Glutamatergic neuron (in vitro differentiated cells): ENCODE measurements around the gene TXN. TPM values are rescaled to one million over a fixed set of nuclear protein-coding genes. Genes with fewer than 3 reads are reported as not detected.

Experiments used
- DNase-seq: peaks from one replicate; pipeline ENCODE4 v3.0.0; 2022
- H3K27ac Mint-ChIP-seq: one replicate; pipeline ENCODE4 v1.8.0; 2020; ENCODE audit warnings: mild to moderate bottlenecking, mixed read lengths, inconsistent platforms; ENCODE audit not compliant: unreplicated experiment
- H3K27me3 Mint-ChIP-seq: one replicate; pipeline ENCODE4 v1.8.0; 2020; ENCODE audit warnings: mild to moderate bottlenecking, moderate library complexity, mixed read lengths, inconsistent platforms; ENCODE audit not compliant: unreplicated experiment
- H3K36me3 Mint-ChIP-seq: one replicate; pipeline ENCODE4 v1.8.0; 2020; ENCODE audit warnings: mild to moderate bottlenecking, mixed read lengths, inconsistent platforms; ENCODE audit not compliant: unreplicated experiment
- H3K4me1 Mint-ChIP-seq: one replicate; pipeline ENCODE4 v1.8.0; 2020; ENCODE audit warnings: mild to moderate bottlenecking, low read depth, mixed read lengths, inconsistent platforms; ENCODE audit not compliant: unreplicated experiment
- H3K4me3 Mint-ChIP-seq: one replicate; pipeline ENCODE4 v1.8.0; 2020; ENCODE audit warnings: mild to moderate bottlenecking, mixed read lengths, inconsistent platforms; ENCODE audit not compliant: unreplicated experiment
- H3K9me3 Mint-ChIP-seq: one replicate; pipeline ENCODE4 v1.8.0; 2020; ENCODE audit warnings: mild to moderate bottlenecking, moderate library complexity, mixed read lengths, inconsistent platforms; ENCODE audit not compliant: unreplicated experiment
- CTCF ChIP-seq: fragments of 200-600 bp; sonication (generic); IDR thresholded peaks from one replicate; pipeline ENCODE4 v1.5.0; 2021; ENCODE audit not compliant: partially characterized antibody, unreplicated experiment
- total RNA-seq: library from RNA; stranded (reverse); fragmentation: NEBNext Ultra II Directional; extraction: Animal tissue kit (Norgen Biotek cat#: 25700); gene quantifications from one replicate; pipeline ENCODE4 v1.2.1, GENCODE V29; 2021; ENCODE audit not compliant: unreplicated experiment

The TXN gene
- total RNA-seq, 1 donor from 2014 or later = 165 TPM

GRCh38 chr9:110270211-110270995 is 14.1 kb upstream of the TXN start:
- no peak for DNase-seq
- no peaks in the 10 kb centered on the region for H3K27me3 Mint-ChIP-seq
- no peak overlapping the region for H3K4me3 Mint-ChIP-seq
- no peaks in the 10 kb centered on the region for H3K4me1 Mint-ChIP-seq
- H3K36me3 Mint-ChIP-seq = no peaks in the 10 kb centered on the region
- TF ChIP-seq CTCF = no peak
- H3K27ac Mint-ChIP-seq = no peak overlapping the region
- H3K9me3 Mint-ChIP-seq = no peaks in the 10 kb centered on the region

- H3K36me3 Mint-ChIP-seq = no peaks in the 10 kb centered on the region
- no peak overlapping the region for H3K27ac Mint-ChIP-seq
- H3K4me1 Mint-ChIP-seq = no peaks in the 10 kb centered on the region
- H3K9me3 Mint-ChIP-seq = no peaks in the 10 kb centered on the region
- DNase-seq = no peak
- no peaks in the 10 kb centered on the region for H3K27me3 Mint-ChIP-seq
- H3K4me3 Mint-ChIP-seq = no peak overlapping the region
- no peak for TF ChIP-seq CTCF
Measured at GRCh38 chr9:110266795-110267194, 10.5 kb upstream of the TXN start.

GRCh38 chr9:110261632-110262031 is 5.3 kb upstream of the TXN start:
- Mint-ChIP-seq H3K27ac (no peak overlapping the region), H3K9me3 (peaks cover 9% of the 10 kb centered on the region), H3K36me3 (no peaks in the 10 kb centered on the region), H3K4me3 (no peak overlapping the region), H3K4me1 (peaks cover 4% of the 10 kb centered on the region), H3K27me3 (peaks cover 1% of the 10 kb centered on the region)
- TF ChIP-seq CTCF = no peak
- no peak for DNase-seq

- peaks cover 9% of the 10 kb centered on the region for H3K9me3 Mint-ChIP-seq
- DNase-seq = no peak
- H3K4me3 Mint-ChIP-seq = no peak overlapping the region
- no peak overlapping the region for H3K27ac Mint-ChIP-seq
- peaks cover 4% of the 10 kb centered on the region for H3K4me1 Mint-ChIP-seq
- peaks cover 3% of the 10 kb centered on the region for H3K27me3 Mint-ChIP-seq
- H3K36me3 Mint-ChIP-seq = no peaks in the 10 kb centered on the region
- TF ChIP-seq CTCF = no peak
Measured at GRCh38 chr9:110260911-110261310, 4.6 kb upstream of the TXN start.

GRCh38 chr9:110259566-110259965 is 3.3 kb upstream of the TXN start:
- Mint-ChIP-seq H3K36me3 (no peaks in the 10 kb centered on the region), H3K27me3 (peaks cover 6% of the 10 kb centered on the region), H3K4me3 (no peak overlapping the region), H3K27ac (no peak overlapping the region), H3K9me3 (peaks cover 13% of the 10 kb centered on the region), H3K4me1 (peaks cover 4% of the 10 kb centered on the region)
- no peak for TF ChIP-seq CTCF
- no peak for DNase-seq
